HG03575 (cell line): ENCODE results near the gene STX7.
"Not testable (repeated sequence)": the region's sequence is repeated elsewhere in the genome, so short reads cannot be mapped to it uniquely, and the experiment has no call there.

Source experiments
- ATAC-seq: cut with Tn5 transposase; IDR thresholded peaks from one replicate; pipeline ENCODE4 v1.9.1; 2021; ENCODE audit not compliant: unreplicated experiment, insufficient number of reproducible peaks, low FRiP score; ENCODE audit errors: extremely low read depth

The STX7 gene

GRCh38 chr6:132512638-132513632, at the start of gene STX7:
Gene STX7, minus strand, starts transcription at chr6:132513116. Its CDS starts 9,586 bp downstream, at chr6:132503530.
- peak; percentile 80 for ATAC-seq

- not testable (repeated sequence) for ATAC-seq
Observed at GRCh38 chr6:132560087-132560486, 47.2 kb upstream of the STX7 start.

GRCh38 chr6:132552372-132552771, 39.5 kb upstream of the STX7 start, which contains the start of gene TAAR8:
Gene TAAR8, plus strand, starts transcription at chr6:132552672. Its CDS starts 21 bp downstream, at chr6:132552693.
- ATAC-seq: no peak

GRCh38 chr6:132551214-132551613, 38.3 kb upstream of the STX7 start:
- ATAC-seq: no peak

- ATAC-seq: no peak
Observed at GRCh38 chr6:132548746-132549463, 36.0 kb upstream of the STX7 start.

GRCh38 chr6:132544826-132545225, 31.9 kb upstream of the STX7 start:
- ATAC-seq: no peak

- no peak for ATAC-seq
Observed at GRCh38 chr6:132537977-132538376, 25.1 kb upstream of the STX7 start, which contains the start of gene TAAR9. Gene TAAR9, plus strand, starts transcription at chr6:132538277. Its CDS starts 13 bp downstream, at chr6:132538290.

- ATAC-seq: no peak
Observed at GRCh38 chr6:132537145-132537544, 24.2 kb upstream of the STX7 start.

- ATAC-seq: not testable (repeated sequence)
Observed at GRCh38 chr6:132534546-132534945, 21.6 kb upstream of the STX7 start.

- no peak for ATAC-seq
Observed at GRCh38 chr6:132530293-132530974, 17.5 kb upstream of the STX7 start.

- no peak for ATAC-seq
Observed at GRCh38 chr6:132527791-132528190, 14.9 kb upstream of the STX7 start.

- no peak for ATAC-seq
Observed at GRCh38 chr6:132526461-132526860, 13.5 kb upstream of the STX7 start.

GRCh38 chr6:132525866-132526265, 12.9 kb upstream of the STX7 start:
- ATAC-seq: no peak

- ATAC-seq: no peak
Observed at GRCh38 chr6:132524646-132525045, 11.7 kb upstream of the STX7 start.

GRCh38 chr6:132520953-132521352, 8.0 kb upstream of the STX7 start:
- ATAC-seq: no peak

GRCh38 chr6:132515386-132515785, 2.5 kb upstream of the STX7 start:
- no peak for ATAC-seq

GRCh38 chr6:132513831-132514545, 1.1 kb upstream of the STX7 start:
- no peak for ATAC-seq

GRCh38 chr6:132512342-132512637, 626 bp downstream of the STX7 start:
- no peak for ATAC-seq

- ATAC-seq: no peak
Observed at GRCh38 chr6:132511831-132512220, 1.1 kb downstream of the STX7 start.
